HuH-7 (cell line): ENCODE data around the gene RASL12.
"Not testable (repeated sequence)": the region's sequence is repeated elsewhere in the genome, so short reads cannot be mapped to it uniquely, and the experiment has no call there.

Experiments
- DNase-seq: peaks from one replicate; pipeline ENCODE4 v3.0.0; 2011; ENCODE audit warnings: low spot score

RASL12 gene

GRCh38 chr15:65075607-65076395, 8.0 kb upstream of the RASL12 start:
- not testable (repeated sequence) for DNase-seq

GRCh38 chr15:65074946-65075345, 7.2 kb upstream of the RASL12 start:
- not testable (repeated sequence) for DNase-seq

GRCh38 chr15:65072617-65073016, 4.8 kb upstream of the RASL12 start:
- DNase-seq, result no peak

- DNase-seq, result no peak
These were observed 4.2 kb upstream of the RASL12 start for GRCh38 chr15:65072027-65072426.

GRCh38 chr15:65071381-65071811, 3.6 kb upstream of the RASL12 start:
- no peak for DNase-seq

- DNase-seq, result no peak
These were observed 2.2 kb upstream of the RASL12 start for GRCh38 chr15:65069779-65070546.

- no peak for DNase-seq
These were observed 1.4 kb upstream of the RASL12 start for GRCh38 chr15:65069179-65069578.

- no peak for DNase-seq
These were observed 605 bp upstream of the RASL12 start for GRCh38 chr15:65068403-65068788.

- no peak for DNase-seq
These were observed 510 bp downstream of the RASL12 start for GRCh38 chr15:65067317-65067644.

- no peak for DNase-seq
These were observed 1.0 kb downstream of the RASL12 start for GRCh38 chr15:65066635-65067316.

GRCh38 chr15:65066001-65066634, 1.7 kb downstream of the RASL12 start:
- DNase-seq, result no peak

- DNase-seq, result no peak
These were observed 5.1 kb downstream of the RASL12 start for GRCh38 chr15:65062726-65063125.

- no peak for DNase-seq
These were observed 5.7 kb downstream of the RASL12 start for GRCh38 chr15:65062061-65062460.

GRCh38 chr15:65060641-65061397, 7.0 kb downstream of the RASL12 start:
- DNase-seq, result no peak

GRCh38 chr15:65059931-65060596, 7.7 kb downstream of the RASL12 start:
- DNase-seq, result no peak

- DNase-seq, result no peak
These were observed 8.4 kb downstream of the RASL12 start for GRCh38 chr15:65059369-65059750.

GRCh38 chr15:65058394-65059368, 9.1 kb downstream of the RASL12 start:
- DNase-seq, result no peak

GRCh38 chr15:65057549-65057940, 10.2 kb downstream of the RASL12 start:
- no peak for DNase-seq

GRCh38 chr15:65056868-65057548, 10.8 kb downstream of the RASL12 start:
- DNase-seq, result peak; percentile 91
